Measurements from ENCODE around the gene OSBP2.
"Not testable (repeated sequence)": the region's sequence is repeated elsewhere in the genome, so short reads cannot be mapped to it uniquely, and the experiment has no call there.

The OSBP2 gene

GRCh38 chr22:30718938-30719337 is 24.3 kb downstream of the OSBP2 start:
- DNase-seq, result no peak

- DNase-seq, result no peak
Observed at GRCh38 chr22:30720263-30720837, 25.7 kb downstream of the OSBP2 start.

- DNase-seq, result no peak
Observed at GRCh38 chr22:30721741-30722140, 27.1 kb downstream of the OSBP2 start.

GRCh38 chr22:30728826-30729225 is 34.2 kb downstream of the OSBP2 start:
- no peak for DNase-seq

- no peak for DNase-seq
Observed at GRCh38 chr22:30731658-30732057, 37.0 kb downstream of the OSBP2 start.

- DNase-seq, result no peak
Observed at GRCh38 chr22:30732426-30732825, 37.8 kb downstream of the OSBP2 start.

- DNase-seq, result no peak
Observed at GRCh38 chr22:30733181-30733631, 38.5 kb downstream of the OSBP2 start.

GRCh38 chr22:30740007-30740406 is 45.3 kb downstream of the OSBP2 start:
- not testable (repeated sequence) for DNase-seq

GRCh38 chr22:30740511-30740910 is 45.8 kb downstream of the OSBP2 start:
- DNase-seq, result not testable (repeated sequence)

GRCh38 chr22:30742291-30743256 is 47.9 kb downstream of the OSBP2 start:
- no peak for DNase-seq

- DNase-seq, result no peak
Observed at GRCh38 chr22:30743257-30744020, 48.8 kb downstream of the OSBP2 start.

GRCh38 chr22:30744224-30744623 is 49.5 kb downstream of the OSBP2 start:
- no peak for DNase-seq

- no peak for DNase-seq
Observed at GRCh38 chr22:30747493-30747892, 52.8 kb downstream of the OSBP2 start.

GRCh38 chr22:30749272-30749671 is 54.6 kb downstream of the OSBP2 start:
- DNase-seq, result no peak

- no peak for DNase-seq
Observed at GRCh38 chr22:30749849-30750248, 55.2 kb downstream of the OSBP2 start.

- no peak for DNase-seq
Observed at GRCh38 chr22:30751529-30751928, 56.9 kb downstream of the OSBP2 start.

GRCh38 chr22:30752771-30753170 is 58.1 kb downstream of the OSBP2 start:
- DNase-seq, result no peak

- no peak for DNase-seq
Observed at GRCh38 chr22:30753701-30754100, 59.0 kb downstream of the OSBP2 start.

- DNase-seq, result no peak
Observed at GRCh38 chr22:30754521-30754920, 59.8 kb downstream of the OSBP2 start.

GRCh38 chr22:30754971-30755758 is 60.5 kb downstream of the OSBP2 start:
- DNase-seq, result peak; percentile 64

GRCh38 chr22:30755759-30756124 is 61.1 kb downstream of the OSBP2 start:
- no peak for DNase-seq

GRCh38 chr22:30763815-30764673 is 69.4 kb downstream of the OSBP2 start:
- DNase-seq, result peak; percentile 61

Data from NCI-H1694 treated with DMSO at 0.1 percent for 48 hours (cell line).